OCI-M2 (cell line): ENCODE results near the gene ASB9.
"Not testable (repeated sequence)": the region's sequence is repeated elsewhere in the genome, so short reads cannot be mapped to it uniquely, and the experiment has no call there.

Experiments
- DNase-seq: peaks from one replicate; lab custom pipeline; 2025; ENCODE audit not compliant: unreplicated experiment; lab: John Stamatoyannopoulos, UW

Gene ASB9

DNA sequence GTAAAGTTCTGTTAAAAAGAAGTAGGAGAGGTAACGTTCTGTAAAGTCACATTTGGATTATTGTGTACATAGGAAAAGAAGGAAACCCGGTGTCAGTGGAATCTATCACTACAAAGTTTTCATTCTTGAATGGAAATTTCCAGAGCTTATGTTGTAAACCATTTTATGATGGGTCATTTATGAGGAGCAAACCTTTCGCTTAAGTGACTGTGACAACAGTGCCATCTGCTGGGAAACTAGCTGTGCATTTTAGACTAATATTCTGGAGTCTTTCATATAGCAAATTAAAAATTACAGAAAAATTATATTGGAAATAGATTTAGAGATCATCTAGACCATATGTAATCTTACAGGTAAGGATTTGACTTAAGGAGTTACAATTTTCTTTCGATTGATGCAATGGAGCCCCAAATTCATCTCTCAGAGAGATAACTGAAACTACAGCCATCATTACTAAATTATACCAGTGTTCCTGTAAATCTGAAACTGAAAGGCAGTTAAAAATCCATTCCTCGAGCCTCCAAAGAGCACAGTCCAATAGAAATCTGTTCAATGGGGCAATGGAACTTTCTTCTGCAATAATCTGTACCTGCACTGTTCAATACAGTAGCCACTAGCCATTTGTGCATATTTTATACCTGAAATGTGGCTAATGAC is 26.9 kb downstream of the ASB9 start:
- DNase-seq, result no peak

DNA sequence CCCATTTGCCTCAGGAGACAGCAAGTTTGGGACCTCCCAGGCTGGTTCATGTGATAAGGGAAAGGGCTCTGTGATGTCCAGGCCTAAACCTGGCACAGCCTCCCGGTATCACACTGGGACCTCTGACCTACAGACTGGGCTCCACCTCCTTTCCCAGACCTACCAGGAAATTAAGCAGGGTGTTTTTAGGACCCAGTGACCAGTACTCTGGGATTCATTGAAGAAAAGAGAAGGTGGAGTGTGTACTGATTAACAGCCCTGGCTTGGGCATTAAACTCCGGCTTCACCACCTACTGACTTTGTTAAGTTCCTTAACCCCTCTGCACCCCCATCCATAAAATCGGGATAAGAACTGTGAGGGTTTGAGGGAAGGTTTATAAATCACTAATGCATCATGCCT is 28.6 kb downstream of the ASB9 start:
- DNase-seq, result no peak

DNA sequence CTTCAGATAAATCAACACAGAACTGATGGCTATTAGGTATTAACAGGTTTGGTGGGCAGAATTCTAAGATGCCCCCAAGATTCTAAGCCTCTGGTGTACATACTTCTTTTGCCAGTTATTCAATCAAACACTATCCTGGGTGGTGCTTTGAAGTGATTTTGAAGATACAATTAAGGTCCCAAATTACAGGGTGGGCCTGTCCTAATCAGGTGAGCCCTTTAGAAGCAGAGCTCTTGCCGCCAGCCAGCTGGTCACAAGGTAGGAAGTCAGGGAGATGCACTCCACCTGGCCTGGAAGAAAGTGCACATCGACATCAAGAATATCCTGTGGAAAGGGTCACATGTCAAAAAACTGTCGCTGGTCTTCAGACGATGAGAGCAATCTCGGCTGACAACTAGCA is 29.5 kb downstream of the ASB9 start:
- no peak for DNase-seq

DNA sequence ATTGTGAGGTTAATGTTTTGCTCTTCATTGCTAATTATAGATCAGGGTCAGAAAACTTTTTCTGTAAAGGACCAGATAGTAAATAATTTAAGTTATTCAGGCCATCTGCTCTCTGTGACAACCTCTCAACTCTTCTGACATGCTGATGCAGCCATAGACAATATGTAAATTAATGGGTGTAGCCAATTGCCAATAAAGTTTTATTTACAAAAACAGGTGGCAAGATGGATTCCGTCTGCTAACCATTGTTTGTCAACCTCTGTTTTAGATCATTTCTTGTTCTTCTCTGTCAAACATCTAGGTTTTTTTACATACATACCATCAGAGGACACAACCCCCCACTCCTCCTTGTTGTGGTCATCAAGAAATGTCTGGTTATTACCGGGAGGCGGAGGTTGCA is 33.7 kb downstream of the ASB9 start:
- no peak for DNase-seq

DNA sequence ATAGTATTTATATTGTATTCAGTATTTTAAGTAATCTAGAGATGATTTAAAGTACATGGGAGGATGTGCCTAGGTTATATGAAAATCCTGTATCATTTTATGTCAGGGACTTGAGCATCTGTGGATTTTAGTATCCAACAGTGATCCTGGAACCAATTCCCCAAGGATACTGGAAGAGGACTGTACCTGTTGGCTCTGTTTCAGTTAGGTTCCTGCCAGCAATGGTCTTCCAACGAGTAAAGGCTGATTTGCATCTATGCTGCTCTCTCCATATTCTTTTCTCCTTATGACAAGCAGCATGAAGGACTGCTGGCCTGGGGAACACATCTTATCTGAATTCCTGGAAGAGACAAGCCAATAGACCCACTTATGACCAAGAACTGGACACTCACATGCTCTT is 34.9 kb downstream of the ASB9 start:
- no peak for DNase-seq

GRCh38 chrX:15233416-15234015 is 36.4 kb downstream of the ASB9 start:
- no peak for DNase-seq

- DNase-seq, result no peak
Measured at GRCh38 chrX:15224747-15225146, 45.1 kb downstream of the ASB9 start.

GRCh38 chrX:15221321-15221720 is 48.6 kb downstream of the ASB9 start:
- DNase-seq, result no peak

DNA sequence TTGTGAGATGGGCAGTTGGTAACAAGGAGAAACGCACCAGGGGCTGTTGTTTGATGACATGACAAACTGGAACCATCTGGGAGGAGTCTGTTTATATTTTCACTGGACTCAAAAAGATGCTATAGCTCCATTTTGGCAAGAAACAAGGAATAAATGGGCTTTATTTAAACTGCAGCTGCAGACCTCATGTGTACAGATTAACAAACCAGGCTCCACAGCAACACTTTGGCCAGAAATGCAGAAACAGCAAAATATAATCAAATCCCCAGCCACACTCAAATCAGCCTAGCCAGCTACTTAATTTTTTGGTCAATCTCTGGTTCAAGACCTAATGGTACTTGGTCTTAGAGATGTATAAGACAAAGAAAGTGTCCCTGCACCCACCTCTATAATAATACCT is 52.7 kb downstream of the ASB9 start:
- DNase-seq, result no peak

- no peak for DNase-seq
Measured at GRCh38 chrX:15216280-15216679, 53.6 kb downstream of the ASB9 start.

- DNase-seq, result no peak
Measured at GRCh38 chrX:15215366-15215765, 54.5 kb downstream of the ASB9 start.

DNA sequence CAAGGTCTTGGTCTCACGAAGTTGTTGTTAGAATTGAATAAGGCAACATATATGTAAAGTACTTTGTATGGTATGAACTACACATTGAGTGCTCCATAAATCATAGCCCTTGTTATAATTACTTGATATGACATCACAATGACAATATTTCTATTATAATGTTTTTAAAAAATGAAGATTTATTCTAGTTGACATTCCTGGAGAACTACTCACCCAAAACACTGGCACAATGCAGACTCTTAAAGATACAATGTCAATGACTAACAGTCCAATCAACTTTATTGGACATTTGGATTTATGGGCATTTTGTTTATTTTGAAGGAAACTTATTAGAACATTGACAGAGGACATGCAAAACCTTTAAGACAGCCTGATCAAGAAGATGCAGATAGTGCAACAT is 55.3 kb downstream of the ASB9 start:
- DNase-seq, result no peak

GRCh38 chrX:15209096-15209495 is 60.8 kb downstream of the ASB9 start:
- no peak for DNase-seq

GRCh38 chrX:15207994-15208393 is 61.9 kb downstream of the ASB9 start:
- DNase-seq, result no peak

- no peak for DNase-seq
Measured at GRCh38 chrX:15207384-15207783, 62.5 kb downstream of the ASB9 start.

DNA sequence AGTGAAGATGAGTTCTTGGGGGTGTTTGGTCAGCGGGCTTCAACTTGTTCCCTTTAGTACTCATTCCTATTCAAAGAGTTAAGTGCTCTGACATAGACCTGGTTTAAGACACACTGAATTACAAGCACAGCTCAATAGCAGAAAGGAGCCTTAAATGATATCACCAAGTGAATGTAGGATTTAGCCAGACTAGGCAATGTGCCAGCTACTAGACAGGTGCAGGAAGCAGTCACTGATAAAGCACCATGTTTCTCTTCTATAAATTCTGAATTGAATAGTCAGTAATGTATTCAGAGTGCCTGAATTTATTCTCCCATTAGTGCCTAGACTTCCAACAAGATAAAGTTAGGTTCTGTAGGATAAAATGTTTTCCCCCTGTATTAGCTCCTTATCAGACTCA is 63.6 kb downstream of the ASB9 start:
- DNase-seq, result no peak

DNA sequence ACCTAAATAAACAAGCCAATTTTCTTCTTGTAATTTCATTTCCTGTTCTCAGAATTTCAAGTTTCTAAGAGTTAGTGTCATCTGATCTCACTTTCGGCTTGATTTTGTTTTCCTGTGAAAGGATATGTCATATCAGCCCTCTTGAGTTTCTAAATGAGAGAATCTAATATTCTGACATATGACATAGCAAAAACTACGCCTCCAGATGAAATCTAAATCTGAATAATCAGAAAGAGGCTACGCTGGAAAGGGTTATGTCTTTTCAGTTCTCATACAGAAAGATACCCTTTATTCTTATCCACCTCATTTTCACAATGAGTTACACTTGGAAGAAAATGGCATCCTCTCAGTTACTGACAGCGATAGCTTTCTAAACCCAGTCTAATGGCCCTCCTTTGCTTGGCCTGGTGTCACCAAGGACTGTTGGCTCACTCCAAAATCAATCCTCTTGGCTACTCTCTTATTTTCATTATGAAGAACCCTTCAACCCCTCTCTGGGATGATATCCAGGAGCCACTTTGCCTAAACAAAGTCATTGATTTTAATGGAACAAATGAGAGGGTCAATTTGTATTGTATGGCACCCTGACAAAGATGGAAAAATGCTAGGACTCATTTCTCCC is 65.6 kb downstream of the ASB9 start:
- no peak for DNase-seq

DNA sequence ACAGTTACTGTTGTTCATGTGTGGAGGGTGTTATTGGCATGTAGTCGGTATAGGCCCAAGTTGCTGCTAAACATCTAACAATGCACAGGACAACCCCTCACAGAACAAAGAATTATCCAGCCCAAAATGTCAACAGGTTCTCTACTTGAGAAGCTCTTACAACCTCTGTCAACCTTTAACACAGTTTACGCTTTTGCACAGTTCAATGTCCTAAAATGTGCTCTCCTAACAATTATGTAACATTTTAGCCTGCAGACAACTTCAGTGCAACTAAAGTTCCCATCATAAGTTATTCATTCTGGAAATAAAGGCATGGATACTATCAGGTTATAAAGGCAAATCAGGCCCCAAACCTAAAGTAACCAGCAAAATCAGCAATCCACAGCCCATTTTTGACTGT is 66.2 kb downstream of the ASB9 start:
- DNase-seq, result no peak

DNA sequence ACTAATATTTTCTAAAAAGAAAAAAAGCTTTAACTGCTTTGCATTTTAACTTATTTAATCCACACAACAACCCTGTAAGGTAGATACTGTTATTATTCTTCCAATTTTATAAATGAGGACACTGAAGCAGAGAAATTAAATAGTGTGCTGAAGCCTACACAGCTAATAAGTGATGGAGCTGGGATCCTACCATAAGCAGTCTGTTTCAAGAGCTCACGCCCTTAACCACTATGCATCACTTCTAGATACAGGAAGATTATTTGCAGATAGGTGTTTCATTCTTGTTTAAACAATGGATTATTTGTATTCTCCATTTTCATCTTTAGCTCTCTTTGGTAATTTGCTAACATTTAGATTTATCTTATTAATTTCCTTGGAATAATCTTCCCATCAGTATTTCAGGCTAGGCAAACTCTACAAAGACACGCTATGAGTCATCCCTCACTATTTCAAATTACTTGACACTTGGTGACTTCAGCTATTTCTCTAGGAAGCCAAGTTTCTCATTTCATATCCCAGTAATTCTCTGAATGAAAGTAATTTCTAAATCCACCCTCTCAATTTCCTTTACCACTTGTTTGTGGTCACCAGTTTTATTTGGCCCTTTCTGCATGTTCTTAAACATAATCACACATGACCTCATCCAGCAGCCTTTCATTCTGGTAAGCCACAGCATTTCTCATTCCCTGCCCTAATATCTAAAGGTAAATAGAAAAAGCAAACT is 67.3 kb downstream of the ASB9 start:
- DNase-seq, result no peak

DNA sequence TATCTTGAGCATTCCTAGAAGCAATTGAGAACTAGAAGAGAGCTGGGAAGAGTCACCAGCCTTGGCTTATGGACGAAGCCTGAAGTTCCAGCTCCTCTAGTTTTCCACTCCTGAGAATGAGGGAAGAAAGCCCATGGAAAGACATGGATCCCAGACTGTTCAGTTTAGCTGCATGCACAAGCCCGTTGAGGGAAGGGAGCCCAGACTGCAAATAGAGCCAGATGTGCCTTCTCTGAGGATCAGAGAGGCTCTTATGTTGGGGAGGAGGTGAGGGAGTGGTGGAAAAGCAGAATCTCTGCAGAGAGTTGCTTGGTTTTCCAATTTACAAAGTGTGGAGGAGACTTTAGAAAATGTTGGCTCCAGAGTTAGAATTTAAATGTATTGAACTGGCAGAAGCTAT is 69.0 kb downstream of the ASB9 start:
- DNase-seq, result no peak

DNA sequence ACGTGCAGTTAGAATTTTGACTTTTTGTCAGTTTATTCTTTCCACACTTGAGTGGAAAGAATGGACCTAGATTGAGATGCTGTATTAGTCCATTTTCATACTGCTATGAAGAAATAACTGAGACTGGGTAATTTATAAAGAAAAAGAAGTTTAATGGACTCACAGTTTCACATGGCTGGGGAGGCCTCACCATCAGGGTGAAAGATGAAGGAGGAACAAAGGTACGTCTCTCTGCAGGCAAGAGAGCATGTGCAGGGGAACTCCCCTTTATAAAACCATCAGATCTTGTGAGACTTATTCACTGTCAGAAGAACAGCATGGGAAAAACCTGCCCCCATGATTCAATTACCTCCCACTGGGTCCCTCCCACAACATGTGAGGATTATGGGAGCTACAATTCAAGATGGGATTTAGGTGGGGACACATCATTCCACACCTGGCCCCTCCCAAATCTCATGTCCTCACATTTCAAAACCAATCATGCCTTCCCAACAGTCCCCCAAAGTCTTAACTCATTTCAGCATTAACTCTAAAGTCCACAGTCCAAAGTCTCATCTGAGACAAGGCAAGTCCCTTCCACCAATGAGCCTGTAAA is 71.2 kb downstream of the ASB9 start:
- not testable (repeated sequence) for DNase-seq

- DNase-seq, result no peak
Measured at GRCh38 chrX:15194146-15194545, 75.7 kb downstream of the ASB9 start.
